Natural killer cell (primary cell): Measurements from ENCODE around the gene TMEM129. TPM values are rescaled to one million over a fixed set of nuclear protein-coding genes. Genes with fewer than 3 reads are reported as not detected.

Source experiments
- ATAC-seq, 3 donors: fragments of 150-1000 bp in 2 of 3; fragments of 200-7000 bp in 1 of 3; cut with Tn5 transposase; 1 replicate in 1 of 3; 2 replicates in 2 of 3; pipeline ENCODE4 v1.10.0; 2021; ENCODE audit warnings: mild to moderate bottlenecking in 2 of 3, moderate library complexity in 2 of 3
- DNase-seq, 2 donors: peaks; one replicate each; pipeline versions ENCODE4 v3.0.0 to v3.0.0-alpha.2; 2013 to 2021; ENCODE audit warnings: mixed read lengths in 1 of 2
- H3K27ac ChIP-seq: one replicate; pipeline ENCODE4 v1.5.1; 2013; ENCODE audit warnings: mild to moderate bottlenecking, low read length
- H3K27me3 ChIP-seq: one replicate; pipeline ENCODE4 v1.6.1; 2013; ENCODE audit warnings: low read length; ENCODE audit not compliant: control insufficient read depth, insufficient read depth
- H3K36me3 ChIP-seq: one replicate; pipeline ENCODE4 v1.6.1; 2013; ENCODE audit warnings: low read length; ENCODE audit not compliant: control insufficient read depth, insufficient read depth
- H3K4me1 ChIP-seq: one replicate; pipeline ENCODE4 v1.6.1; 2013; ENCODE audit warnings: low read length; ENCODE audit not compliant: control insufficient read depth, insufficient read depth
- H3K4me3 ChIP-seq: one replicate; pipeline ENCODE4 v1.5.1; 2013; ENCODE audit warnings: low read length
- H3K9me3 ChIP-seq: one replicate; pipeline ENCODE4 v1.6.1; 2013; ENCODE audit warnings: low read length; ENCODE audit not compliant: control insufficient read depth, insufficient read depth
- H3K27ac Mint-ChIP-seq, 2 donors: one replicate each; pipeline ENCODE4 v1.8.0; 2022; ENCODE audit warnings: mild to moderate bottlenecking in 2 of 2, mixed read lengths in 2 of 2, moderate library complexity in 1 of 2
- H3K27me3 Mint-ChIP-seq, 2 donors: one replicate each; pipeline ENCODE4 v1.8.0; 2022; ENCODE audit warnings: low read depth in 2 of 2, mixed read lengths in 2 of 2
- H3K36me3 Mint-ChIP-seq: one replicate; pipeline ENCODE4 v1.8.0; 2022; ENCODE audit warnings: mixed read lengths
- H3K4me1 Mint-ChIP-seq, 2 donors: one replicate each; pipeline ENCODE4 v1.8.0; 2022; ENCODE audit warnings: mixed read lengths in 2 of 2
- H3K4me3 Mint-ChIP-seq: one replicate; pipeline ENCODE4 v1.8.0; 2022; ENCODE audit warnings: mild to moderate bottlenecking, moderate library complexity, mixed read lengths
- H3K9me3 Mint-ChIP-seq, 2 donors: one replicate each; pipeline ENCODE4 v1.8.0; 2022; ENCODE audit warnings: mixed read lengths in 2 of 2
- WGBS: methylation state at CpG from one replicate; pipeline ENCODE4 v1.1.7; 2013; ENCODE audit warnings: missing lambda C conversion rate; ENCODE audit not compliant: insufficient coverage; 5-methylcytosine and 5-hydroxymethylcytosine counted together
- intact Hi-C: fragments of 100-400 bp; cut with micrococcal nuclease; formaldehyde crosslinking; loops from one replicate; pipeline ENCODE4 v1.14.2; 2022
- total RNA-seq, 4 donors: library from RNA; stranded (reverse); fragments of 120-200 nt in 1 of 4; gene quantifications; one replicate each; pipeline versions ENCODE4 v1.2.3 to v1.2.4, GENCODE V29; 2013 to 2022
- TF ChIP-seq, protein P1 (sequence below): fragments of 200-600 bp; IDR thresholded peaks from one replicate; pipeline ENCODE4 v1.8.0; 2022; ENCODE audit warnings: antibody characterized with exemption

The TMEM129 gene
- total RNA-seq, 3 donors from 2014 or later (not counting 1 experiment from before 2014, with no cell fraction given), result 18.2 to 26.9 (median 20.8) TPM

DNA sequence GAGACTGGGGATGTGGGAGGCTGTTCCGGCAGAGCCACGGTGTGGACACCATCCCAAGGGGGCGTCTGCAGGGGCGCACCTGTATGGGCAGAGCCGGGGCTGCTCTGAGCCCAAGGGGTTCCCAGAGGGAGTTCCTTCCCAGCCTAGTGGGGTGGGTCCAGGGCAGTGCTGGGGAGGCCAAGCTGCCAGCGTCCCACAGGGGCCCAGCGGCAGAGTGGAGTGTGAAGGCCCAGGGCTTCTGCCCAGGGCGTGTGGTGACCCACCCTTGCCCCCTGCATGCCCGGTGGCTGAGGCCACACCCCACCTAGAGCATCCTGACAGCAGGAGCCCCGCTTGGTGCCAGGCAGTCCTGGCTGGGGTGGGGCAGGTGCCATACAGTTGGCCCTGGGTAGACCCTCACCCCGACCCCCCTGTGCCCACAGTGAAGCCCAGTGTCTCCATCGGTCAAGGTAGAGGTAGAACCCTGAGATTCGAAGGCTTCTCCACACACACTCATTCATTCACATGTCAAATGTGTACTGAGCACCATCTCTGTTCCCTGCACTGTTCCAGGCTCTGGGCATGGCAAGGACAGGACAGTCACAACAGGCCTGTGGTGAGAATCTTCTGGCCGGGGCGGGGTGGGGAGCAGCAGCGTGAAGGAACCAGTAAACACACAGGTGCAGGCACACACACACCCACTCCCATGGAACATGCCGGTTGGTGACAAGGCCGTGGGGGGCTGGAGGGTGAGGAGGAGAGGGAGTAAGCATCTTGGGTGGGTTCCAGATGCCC, 29.4 kb upstream of the TMEM129 start:
- no peaks in the 10 kb centered on the region for H3K27me3 ChIP-seq
- H3K36me3 ChIP-seq, result no peaks in the 10 kb centered on the region
- TF ChIP-seq, protein P1, sequence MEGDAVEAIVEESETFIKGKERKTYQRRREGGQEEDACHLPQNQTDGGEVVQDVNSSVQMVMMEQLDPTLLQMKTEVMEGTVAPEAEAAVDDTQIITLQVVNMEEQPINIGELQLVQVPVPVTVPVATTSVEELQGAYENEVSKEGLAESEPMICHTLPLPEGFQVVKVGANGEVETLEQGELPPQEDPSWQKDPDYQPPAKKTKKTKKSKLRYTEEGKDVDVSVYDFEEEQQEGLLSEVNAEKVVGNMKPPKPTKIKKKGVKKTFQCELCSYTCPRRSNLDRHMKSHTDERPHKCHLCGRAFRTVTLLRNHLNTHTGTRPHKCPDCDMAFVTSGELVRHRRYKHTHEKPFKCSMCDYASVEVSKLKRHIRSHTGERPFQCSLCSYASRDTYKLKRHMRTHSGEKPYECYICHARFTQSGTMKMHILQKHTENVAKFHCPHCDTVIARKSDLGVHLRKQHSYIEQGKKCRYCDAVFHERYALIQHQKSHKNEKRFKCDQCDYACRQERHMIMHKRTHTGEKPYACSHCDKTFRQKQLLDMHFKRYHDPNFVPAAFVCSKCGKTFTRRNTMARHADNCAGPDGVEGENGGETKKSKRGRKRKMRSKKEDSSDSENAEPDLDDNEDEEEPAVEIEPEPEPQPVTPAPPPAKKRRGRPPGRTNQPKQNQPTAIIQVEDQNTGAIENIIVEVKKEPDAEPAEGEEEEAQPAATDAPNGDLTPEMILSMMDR, result no peak
- Mint-ChIP-seq H3K9me3 (no peaks in the 10 kb centered on the region), H3K36me3 (no peaks in the 10 kb centered on the region), H3K4me1 (no peaks in the 10 kb centered on the region), H3K27me3 (no peaks in the 10 kb centered on the region), H3K4me3 (no peak overlapping the region), H3K27ac (no peak overlapping the region)
- WGBS, result 93% methylated on average over 13 of the region's 18 CpGs
- no peak overlapping the region for H3K4me3 ChIP-seq
- intact Hi-C loops, result no loop called here
- ATAC-seq (no peak), DNase-seq (no peak)
- H3K4me1 ChIP-seq, result peaks cover 27% of the 10 kb centered on the region
- H3K9me3 ChIP-seq, result no peaks in the 10 kb centered on the region
- H3K27ac ChIP-seq, result no peak overlapping the region

DNA sequence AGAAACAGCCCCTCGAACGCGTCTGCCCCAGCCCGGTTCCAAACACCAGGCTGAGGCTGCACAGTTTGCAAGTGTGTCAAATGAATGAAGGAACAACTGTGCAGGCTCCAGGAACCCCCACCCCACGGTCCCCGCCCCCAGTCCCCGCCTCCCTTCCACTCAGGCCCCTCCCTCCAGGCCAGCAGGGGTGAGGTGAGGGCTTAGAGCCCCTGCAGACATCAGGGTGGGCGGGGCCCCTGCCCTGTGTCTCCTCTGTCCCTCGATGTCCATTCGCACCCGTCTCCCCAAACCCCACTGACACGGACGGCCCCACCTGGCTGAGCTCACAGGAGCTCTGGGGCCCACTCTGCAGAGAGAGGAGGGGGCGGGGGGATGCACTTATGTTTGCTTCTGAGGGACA, 28.7 kb upstream of the TMEM129 start:
- H3K9me3 ChIP-seq, result no peaks in the 10 kb centered on the region
- DNase-seq, result no peak
- H3K36me3 ChIP-seq, result no peaks in the 10 kb centered on the region
- no peak overlapping the region for H3K27ac ChIP-seq
- Mint-ChIP-seq H3K36me3 (no peaks in the 10 kb centered on the region), H3K9me3 (no peaks in the 10 kb centered on the region), H3K27ac (no peak overlapping the region), H3K27me3 (no peaks in the 10 kb centered on the region), H3K4me3 (no peak overlapping the region), H3K4me1 (no peaks in the 10 kb centered on the region)
- peaks cover 27% of the 10 kb centered on the region for H3K4me1 ChIP-seq
- no peaks in the 10 kb centered on the region for H3K27me3 ChIP-seq
- no peak overlapping the region for H3K4me3 ChIP-seq
- intact Hi-C loops, result loop anchor here (10.0 kb wide), 1 partner anchor 65 kb away; no protein-coding TSS in a partner anchor
- WGBS, result 90% methylated on average over 12 of the region's 14 CpGs
- no peak for ATAC-seq
- TF ChIP-seq, protein P1, result no peak

DNA sequence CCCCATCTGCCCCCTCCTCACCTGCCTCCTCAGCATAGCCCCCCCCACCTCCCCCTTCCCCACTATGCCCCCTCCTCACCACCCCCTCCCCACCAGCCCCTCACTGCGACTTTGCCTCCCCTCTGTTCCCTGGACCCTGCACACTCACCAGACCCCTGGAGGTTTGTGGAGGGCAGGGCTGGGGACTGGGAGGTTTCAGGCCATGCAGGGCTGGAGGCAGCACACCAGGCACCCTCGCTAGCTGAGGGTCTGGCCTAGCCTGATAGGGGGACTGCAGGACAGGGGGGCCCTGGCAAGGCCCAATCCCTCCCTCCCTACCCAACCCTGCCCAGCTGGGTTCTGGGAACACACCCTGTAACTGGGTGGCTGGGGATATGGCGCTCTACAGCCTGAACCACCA, 28.2 kb upstream of the TMEM129 start:
- Histone ChIP-seq H3K36me3 (no peaks in the 10 kb centered on the region), H3K4me1 (peaks cover 27% of the 10 kb centered on the region), H3K4me3 (no peak overlapping the region), H3K27me3 (no peaks in the 10 kb centered on the region), H3K27ac (no peak overlapping the region), H3K9me3 (no peaks in the 10 kb centered on the region)
- intact Hi-C loops, result loop anchor here (10.0 kb wide), 1 partner anchor 65 kb away; no protein-coding TSS in a partner anchor
- Mint-ChIP-seq H3K4me1 (no peaks in the 10 kb centered on the region), H3K9me3 (no peaks in the 10 kb centered on the region), H3K27ac (no peak overlapping the region), H3K4me3 (no peak overlapping the region), H3K27me3 (no peaks in the 10 kb centered on the region), H3K36me3 (no peaks in the 10 kb centered on the region)
- DNase-seq (no peak), ATAC-seq (no peak)
- TF ChIP-seq, protein P1, result no peak
- 96% methylated on average over 1 of the region's 3 CpGs for WGBS
